ENCODE results near the gene SNX4.

The SNX4 gene

DNA sequence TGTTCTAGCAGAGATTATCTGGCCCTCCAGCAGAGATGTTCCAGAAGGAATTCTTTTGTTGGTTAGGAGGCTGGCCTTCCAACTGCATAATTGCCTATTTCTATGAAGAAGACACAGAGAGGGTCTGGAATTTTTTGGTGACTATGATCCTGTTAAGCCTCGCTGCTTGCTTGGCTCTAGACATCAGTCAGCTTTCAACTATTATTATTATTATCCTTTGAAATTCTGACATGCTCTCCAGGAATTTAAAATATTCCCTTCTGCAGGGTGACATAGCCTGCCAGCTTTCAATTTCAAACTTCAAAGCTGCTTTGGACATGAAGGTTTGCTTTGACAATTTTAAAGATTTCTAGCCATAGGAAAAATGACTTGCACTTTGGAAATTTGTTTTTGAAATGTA, 118.6 kb downstream of the SNX4 start:
- TF ChIP-seq, protein P1, sequence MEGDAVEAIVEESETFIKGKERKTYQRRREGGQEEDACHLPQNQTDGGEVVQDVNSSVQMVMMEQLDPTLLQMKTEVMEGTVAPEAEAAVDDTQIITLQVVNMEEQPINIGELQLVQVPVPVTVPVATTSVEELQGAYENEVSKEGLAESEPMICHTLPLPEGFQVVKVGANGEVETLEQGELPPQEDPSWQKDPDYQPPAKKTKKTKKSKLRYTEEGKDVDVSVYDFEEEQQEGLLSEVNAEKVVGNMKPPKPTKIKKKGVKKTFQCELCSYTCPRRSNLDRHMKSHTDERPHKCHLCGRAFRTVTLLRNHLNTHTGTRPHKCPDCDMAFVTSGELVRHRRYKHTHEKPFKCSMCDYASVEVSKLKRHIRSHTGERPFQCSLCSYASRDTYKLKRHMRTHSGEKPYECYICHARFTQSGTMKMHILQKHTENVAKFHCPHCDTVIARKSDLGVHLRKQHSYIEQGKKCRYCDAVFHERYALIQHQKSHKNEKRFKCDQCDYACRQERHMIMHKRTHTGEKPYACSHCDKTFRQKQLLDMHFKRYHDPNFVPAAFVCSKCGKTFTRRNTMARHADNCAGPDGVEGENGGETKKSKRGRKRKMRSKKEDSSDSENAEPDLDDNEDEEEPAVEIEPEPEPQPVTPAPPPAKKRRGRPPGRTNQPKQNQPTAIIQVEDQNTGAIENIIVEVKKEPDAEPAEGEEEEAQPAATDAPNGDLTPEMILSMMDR (conservative IDR thresholded peaks at IDR 0.05) = no peak

DNA sequence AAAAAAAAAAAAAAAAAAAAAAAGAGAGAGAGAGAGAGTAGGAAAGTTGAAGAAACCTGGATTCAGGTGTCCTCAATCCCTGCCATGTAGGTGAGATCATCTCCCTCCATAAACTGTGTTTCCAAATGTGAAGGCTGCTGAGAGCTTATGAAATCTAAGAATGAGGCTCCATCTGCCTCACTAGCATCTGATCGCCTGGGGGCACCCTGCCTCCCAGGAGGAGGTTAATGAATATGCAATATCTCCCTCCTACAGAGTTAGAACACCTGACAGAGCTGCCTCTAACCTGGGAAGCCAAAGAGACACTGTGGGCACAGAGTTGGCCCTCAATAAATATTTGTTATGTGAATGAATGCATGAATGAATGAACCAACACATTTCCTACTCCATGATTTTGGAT, 121.0 kb downstream of the SNX4 start:
- no peak overlapping the region for H3K27ac ChIP-seq
- TF ChIP-seq, protein P1 (conservative IDR thresholded peaks at IDR 0.05) = no peak

More for the DNA sequence above, 118.6 kb downstream of the SNX4 start:
- no peak overlapping the region for H3K27ac ChIP-seq

Measured in VCaP (cell line).